GM21619 (cell line): Measurements from ENCODE around the gene TMEM115.

Source experiments
- ATAC-seq: cut with Tn5 transposase; IDR thresholded peaks from one replicate; pipeline ENCODE4 v1.9.1; 2021; ENCODE audit not compliant: unreplicated experiment

The TMEM115 gene

GRCh38 chr3:50378757-50379156 is 19.4 kb upstream of the TMEM115 start:
- no peak for ATAC-seq

- ATAC-seq: no peak
These were observed 18.7 kb upstream of the TMEM115 start for GRCh38 chr3:50378024-50378423.

- no peak for ATAC-seq
These were observed 16.1 kb upstream of the TMEM115 start for GRCh38 chr3:50375258-50375931.

- ATAC-seq: no peak
These were observed 15.3 kb upstream of the TMEM115 start for GRCh38 chr3:50374363-50375257.

- ATAC-seq: no peak
These were observed 14.1 kb upstream of the TMEM115 start for GRCh38 chr3:50373146-50374051.

- ATAC-seq: no peak
These were observed 13.0 kb upstream of the TMEM115 start for GRCh38 chr3:50372349-50372748.

- no peak for ATAC-seq
These were observed 11.9 kb upstream of the TMEM115 start for GRCh38 chr3:50371133-50371685.

- ATAC-seq: no peak
These were observed 11.3 kb upstream of the TMEM115 start for GRCh38 chr3:50370594-50370993.

- no peak for ATAC-seq
These were observed 9.8 kb upstream of the TMEM115 start for GRCh38 chr3:50369012-50369670.

- ATAC-seq: no peak
These were observed 6.5 kb upstream of the TMEM115 start for GRCh38 chr3:50365842-50366220.

- ATAC-seq: peak; percentile 87
These were observed 5.9 kb upstream of the TMEM115 start for GRCh38 chr3:50365080-50365841.

GRCh38 chr3:50364573-50365079 is 5.3 kb upstream of the TMEM115 start:
- no peak for ATAC-seq

- ATAC-seq: peak; percentile 6
These were observed 414 bp upstream of the TMEM115 start for GRCh38 chr3:50359760-50360110.

GRCh38 chr3:50358355-50358910 is 888 bp downstream of the TMEM115 start:
- no peak for ATAC-seq

GRCh38 chr3:50357481-50357880 is 1.8 kb downstream of the TMEM115 start:
- no peak for ATAC-seq

GRCh38 chr3:50356553-50356952 is 2.8 kb downstream of the TMEM115 start:
- ATAC-seq: no peak

GRCh38 chr3:50355829-50356552 is 3.3 kb downstream of the TMEM115 start:
- no peak for ATAC-seq

GRCh38 chr3:50354850-50355249 is 4.5 kb downstream of the TMEM115 start:
- ATAC-seq: no peak
